ENCODE results near the gene DCAF6. TPM values are rescaled to one million over a fixed set of nuclear protein-coding genes. Genes with fewer than 3 reads are reported as not detected.

Gene DCAF6
- total and polyA plus RNA-seq, 4 donors: 33.5 to 105 (median 71.1) TPM

- no peak for TF ChIP-seq JUND (IDR thresholded peaks at IDR 0.05)
- TF ChIP-seq RAD21 (IDR thresholded peaks at IDR 0.05): no peak
- TF ChIP-seq GABPA (IDR thresholded peaks at IDR 0.05 in 1 of 2, conservative IDR thresholded peaks at IDR 0.05 in 1 of 2): no peak
- TF ChIP-seq RXRA (IDR thresholded peaks at IDR 0.05): no peak
Observed at GRCh38 chr1:167997037-167997575, 60.6 kb downstream of the DCAF6 start (continued).

DNA sequence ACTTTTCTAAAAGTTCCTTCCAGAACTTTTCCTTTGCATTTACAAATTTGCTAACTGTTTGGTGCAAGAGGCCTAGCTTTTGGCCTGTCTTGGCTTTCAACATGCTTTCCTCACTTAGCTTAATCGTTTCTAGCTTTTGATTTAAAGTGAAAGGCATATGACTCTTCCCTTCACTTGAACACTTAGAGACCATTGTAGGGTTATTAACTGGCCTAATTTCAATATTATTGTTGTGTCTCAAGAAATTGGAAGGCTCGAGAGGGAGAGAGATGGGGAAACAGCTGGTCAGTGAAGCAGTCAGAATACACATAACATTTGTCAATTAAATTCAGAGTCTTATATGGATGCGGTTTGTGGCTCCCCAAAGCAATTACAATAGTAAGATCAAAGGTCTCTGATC is 63.4 kb downstream of the DCAF6 start:
- no peaks in the 10 kb centered on the region for H3K9me3 ChIP-seq (ENCODE audit: control insufficient read depth in 4 of 4, low read length in 3 of 4)
- H3K36me3 ChIP-seq (ENCODE audit: control insufficient read depth in 4 of 4, insufficient read depth in 3 of 4, low read depth in 1 of 4, low read length in 3 of 4): peaks cover 4 to 24% (median 17%) of the 10 kb centered on the region in 4 donors
- no peak for DNase-seq (ENCODE audit: low spot score)
- no peak overlapping the region for H3K9ac ChIP-seq (ENCODE audit: low read depth in 1 of 2, low read length in 2 of 2)
- peaks cover 3 to 13% (median 6%) of the 10 kb centered on the region in 4 donors for H3K4me1 ChIP-seq (ENCODE audit: control insufficient read depth in 4 of 4, insufficient read depth in 4 of 4, low read length in 3 of 4)
- H3K4me3 ChIP-seq (ENCODE audit: low read depth in 1 of 3, low read length in 3 of 3): no peak overlapping the region
- no peaks in the 10 kb centered on the region for H3K27me3 ChIP-seq (ENCODE audit: control insufficient read depth in 4 of 4, insufficient read depth in 4 of 4, low read length in 3 of 4)
- no peak overlapping the region for H3K27ac ChIP-seq (ENCODE audit: low read depth in 1 of 2, low read length in 2 of 2)
- TF ChIP-seq HNF4A (conservative IDR thresholded peaks at IDR 0.05) (no peak), TAF1 (conservative IDR thresholded peaks at IDR 0.05) (no peak), CTCF (IDR thresholded peaks at IDR 0.05; ENCODE audit: low read depth, low read length, missing input control) (no peak), SP1 (IDR thresholded peaks at IDR 0.05) (no peak), FOXA2 (IDR thresholded peaks at IDR 0.05) (no peak), JUND (IDR thresholded peaks at IDR 0.05) (no peak), REST (IDR thresholded peaks at IDR 0.05) (no peak), RXRA (IDR thresholded peaks at IDR 0.05) (no peak), EGR1 (IDR thresholded peaks at IDR 0.05; ENCODE audit: low read depth in 2 of 2) (no peak), FOXA1 (IDR thresholded peaks at IDR 0.05) (no peak), HNF4G (IDR thresholded peaks at IDR 0.05) (no peak), RAD21 (IDR thresholded peaks at IDR 0.05) (no peak), MAX (IDR thresholded peaks at IDR 0.05) (no peak), ZBTB33 (IDR thresholded peaks at IDR 0.05) (no peak), NR2F2 (IDR thresholded peaks at IDR 0.05) (no peak), GABPA (IDR thresholded peaks at IDR 0.05 in 1 of 2, conservative IDR thresholded peaks at IDR 0.05 in 1 of 2) (no peak), YY1 (IDR thresholded peaks at IDR 0.05) (no peak), ATF3 (IDR thresholded peaks at IDR 0.05) (no peak)
- WGBS: 77% methylated on average over 3 of the region's 3 CpGs
